GM04504 (cell line): Measurements from ENCODE around the gene TMEM255A.

Experiments used
- DNase-seq: peaks from one replicate; pipeline ENCODE4 v3.0.0-alpha.2; 2012; ENCODE audit warnings: low read depth

The TMEM255A gene

DNA sequence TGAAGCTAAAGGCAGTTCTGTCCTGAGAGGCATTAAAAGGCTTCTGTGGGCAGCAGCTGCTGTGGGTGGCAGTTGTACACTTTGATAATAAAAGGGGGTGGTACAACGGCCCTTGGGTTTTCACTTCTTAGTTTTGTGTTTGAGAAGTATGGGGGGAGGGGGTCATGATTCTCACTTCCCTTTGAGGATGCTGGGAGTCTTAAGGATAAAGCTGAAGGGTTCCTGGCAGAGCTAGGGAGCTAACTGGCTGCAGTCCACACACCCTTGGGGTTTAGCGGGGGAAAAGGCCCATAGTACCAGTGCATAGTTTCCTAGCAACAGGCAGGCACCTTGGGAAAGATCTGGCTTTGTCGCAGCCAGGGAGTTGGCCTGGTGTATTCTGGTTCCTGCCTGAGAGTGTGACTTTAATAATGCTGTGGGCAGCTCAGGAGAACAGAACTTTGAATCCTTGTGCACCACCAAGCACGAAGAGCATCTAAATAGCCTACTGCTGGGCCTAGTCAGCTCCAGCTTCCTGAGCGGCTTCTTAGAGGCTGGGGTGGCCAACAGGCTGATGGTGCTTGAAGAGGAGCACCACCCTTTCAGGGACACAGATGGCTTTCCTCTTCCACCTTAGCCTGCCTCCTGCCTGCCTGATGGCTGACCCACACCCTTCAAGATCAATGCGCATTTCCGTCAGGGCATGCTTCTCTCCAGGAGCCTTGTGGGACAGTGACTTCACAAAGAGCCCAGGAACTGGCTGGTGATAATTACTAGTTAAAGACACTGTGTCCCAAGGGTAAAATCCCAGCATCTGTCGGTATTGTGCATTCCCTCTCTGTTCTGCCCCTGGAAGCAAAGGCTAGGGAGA lies 48.2 kb downstream of the TMEM255A start:
- DNase-seq: no peak

DNA sequence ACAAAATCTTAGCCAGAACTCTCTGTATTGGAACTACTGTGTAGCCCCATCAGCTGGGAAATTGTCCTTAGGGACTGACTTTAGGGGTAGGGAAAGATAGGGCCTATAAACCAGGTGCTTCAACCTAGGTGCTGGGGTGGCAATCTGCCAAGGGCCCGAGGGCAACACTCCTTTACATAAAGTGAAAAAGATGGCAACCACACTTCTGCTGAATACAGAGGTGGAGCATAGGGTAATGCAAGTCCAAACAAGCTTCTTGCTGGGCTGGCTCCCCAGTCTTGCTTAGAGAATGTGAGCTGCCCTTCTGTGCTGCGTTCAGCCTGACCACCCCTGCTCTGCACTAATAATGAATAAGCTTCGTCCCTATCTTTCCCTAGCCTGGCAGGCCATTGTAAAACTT lies 50.9 kb downstream of the TMEM255A start:
- DNase-seq: no peak

DNA sequence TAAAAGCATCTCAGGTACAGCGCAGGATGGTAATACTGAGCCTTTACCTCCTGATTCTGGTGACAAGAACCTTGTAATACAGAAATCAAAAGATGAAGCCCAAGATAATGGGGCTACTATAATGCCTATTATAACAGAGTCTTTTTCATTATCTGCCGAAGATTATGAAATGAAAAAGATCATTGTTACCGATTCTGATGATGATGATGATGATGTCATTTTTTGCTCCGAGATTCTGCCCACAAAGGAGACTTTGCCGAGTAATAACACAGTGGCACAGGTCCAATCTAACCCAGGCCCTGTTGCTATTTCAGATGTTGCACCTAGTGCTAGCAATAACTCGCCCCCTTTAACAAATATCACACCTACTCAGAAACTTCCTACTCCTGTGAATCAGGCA lies 57.5 kb downstream of the TMEM255A start:
- DNase-seq: no peak

DNA sequence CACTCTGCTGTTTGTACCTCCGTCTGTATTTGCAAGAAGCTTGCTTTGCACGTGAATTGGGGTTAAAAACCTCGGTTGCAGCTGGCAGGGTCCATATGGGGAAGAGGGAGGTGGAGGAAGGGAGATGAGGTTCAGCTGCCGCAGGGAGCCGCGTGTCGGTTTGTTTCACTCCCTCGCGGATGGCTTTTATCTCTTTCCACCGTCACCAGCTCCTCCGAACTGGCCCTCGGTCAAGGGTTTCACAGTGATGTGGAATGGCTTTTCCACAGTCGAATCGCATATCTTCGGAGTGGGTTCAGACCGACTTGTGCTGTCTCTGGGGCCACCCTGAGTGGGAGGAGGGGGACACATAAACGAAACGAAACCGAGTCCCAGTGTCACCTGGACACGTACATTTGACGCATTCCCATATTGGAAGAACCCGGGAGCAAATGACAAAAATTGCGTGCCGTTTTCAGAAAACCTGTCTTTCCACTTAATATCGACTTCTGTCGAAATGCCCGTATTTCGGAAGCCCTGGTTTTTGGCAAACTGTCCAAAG lies 59.7 kb downstream of the TMEM255A start:
- DNase-seq: no peak

DNA sequence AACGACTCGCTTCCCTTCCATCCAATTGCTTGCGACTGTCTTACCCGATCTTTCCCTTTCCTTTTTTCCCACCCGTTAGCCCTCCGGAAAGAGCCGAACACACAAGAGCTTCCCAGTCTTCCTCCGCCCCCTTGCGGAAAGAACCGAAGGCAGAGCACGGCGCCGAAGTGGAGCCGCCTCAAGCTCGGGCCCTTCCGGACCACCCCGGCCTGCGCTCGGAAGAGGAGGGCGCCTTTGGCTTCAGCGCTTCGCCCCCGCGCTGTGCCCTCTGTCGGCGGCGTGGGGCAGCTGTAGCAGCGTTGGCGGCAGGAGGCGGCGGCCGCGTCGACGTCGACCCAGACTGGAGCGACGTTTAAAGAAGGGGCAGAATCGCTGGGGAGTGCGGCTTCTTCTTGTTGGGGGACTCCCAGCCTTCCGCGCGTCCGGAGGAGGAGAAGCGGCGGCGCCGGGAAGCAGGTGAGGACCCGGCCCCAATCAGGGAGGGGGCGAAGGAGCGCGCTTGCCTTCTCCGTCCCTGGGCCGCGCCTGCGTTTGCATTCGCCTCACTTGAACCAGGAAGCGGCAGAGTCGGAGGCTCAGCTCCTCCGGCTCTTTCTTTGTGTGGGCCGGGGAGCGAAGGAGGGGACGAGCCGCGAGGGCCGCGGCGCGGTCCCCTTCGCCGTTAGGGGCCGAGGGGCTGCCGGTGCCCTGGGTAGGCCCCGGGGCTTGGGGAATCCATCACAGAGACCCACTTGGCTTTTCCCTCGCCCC lies 60.6 kb downstream of the TMEM255A start, which contains the start of gene ZBTB33:
Gene ZBTB33, plus strand, starts transcription at position 291 of the 750 bp plus-strand sequence. CDS start 2,604 bp downstream, outside the sequence.
- peak; percentile 83 for DNase-seq

DNA sequence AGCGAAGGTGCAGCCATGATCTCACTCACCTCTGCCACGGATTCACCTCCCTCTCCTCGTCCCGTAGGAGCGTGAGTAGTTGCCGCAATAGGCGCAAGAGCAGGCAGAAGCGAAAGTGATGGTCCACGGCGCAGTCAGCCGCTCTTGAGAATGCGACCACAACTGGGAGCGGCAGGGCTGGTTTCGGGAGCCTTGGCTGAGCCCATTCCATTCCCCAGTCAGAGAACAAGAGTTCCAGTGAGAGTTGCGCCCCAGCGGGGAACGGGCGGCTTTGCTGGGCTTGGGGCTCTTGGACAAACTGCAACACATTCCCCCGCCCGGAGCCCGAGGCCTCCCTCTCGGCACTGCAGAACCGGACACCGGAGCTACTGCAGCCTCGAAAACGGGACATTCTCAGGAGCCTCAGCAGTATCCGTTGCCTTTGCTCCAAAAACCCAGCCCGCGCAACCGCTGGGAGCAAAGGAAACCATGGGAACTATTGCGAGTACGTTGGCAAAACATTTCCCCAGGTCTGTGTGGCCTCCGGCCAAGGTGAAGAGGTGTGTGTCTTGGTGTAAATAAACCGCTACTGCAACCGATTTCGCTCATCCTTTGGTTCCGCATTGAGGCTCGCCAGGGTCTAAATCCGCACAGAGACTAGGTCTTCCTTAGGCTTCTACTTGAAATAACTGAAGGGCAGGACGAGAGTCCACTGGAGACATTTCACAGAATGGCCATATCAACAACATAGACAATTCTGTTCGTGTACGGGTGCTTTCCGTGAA lies 66.3 kb downstream of the TMEM255A start:
- DNase-seq: peak; percentile 53

DNA sequence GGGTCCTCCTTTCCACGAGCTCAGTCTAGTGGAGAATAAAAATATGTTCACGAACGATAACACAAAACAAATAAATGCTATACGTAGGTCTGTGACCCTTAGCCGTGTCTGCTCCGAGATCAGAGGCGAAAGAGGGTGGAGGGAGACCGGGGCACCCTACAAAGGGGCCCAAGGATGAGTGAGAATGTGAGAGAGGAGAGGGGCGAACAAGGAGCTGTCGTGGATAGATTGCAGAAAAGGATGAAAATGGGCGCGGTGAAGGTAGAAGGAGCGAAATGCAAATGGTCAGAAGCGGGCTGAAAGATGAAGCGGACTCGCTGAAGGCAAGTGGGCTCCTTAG lies 66.9 kb downstream of the TMEM255A start:
- DNase-seq: no peak

DNA sequence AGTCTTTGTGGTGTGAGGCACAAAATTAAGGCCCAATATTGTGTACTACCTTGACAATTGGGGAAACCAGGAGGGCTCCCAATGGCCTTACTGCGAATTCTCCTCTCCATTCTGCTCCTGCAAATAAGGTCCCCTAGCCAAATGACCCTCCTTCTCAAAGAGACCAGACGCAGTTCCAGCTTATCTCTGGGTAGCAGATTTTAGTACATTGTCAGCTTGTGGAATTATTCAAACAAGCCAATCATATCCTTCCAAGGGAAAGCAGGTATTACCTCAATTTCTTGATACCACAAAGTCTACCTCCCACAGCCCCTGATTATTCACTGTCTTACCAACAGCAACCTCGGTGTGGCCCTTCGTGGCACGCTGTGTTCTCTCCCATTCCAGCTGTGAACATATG lies 68.4 kb downstream of the TMEM255A start:
- DNase-seq: no peak

DNA sequence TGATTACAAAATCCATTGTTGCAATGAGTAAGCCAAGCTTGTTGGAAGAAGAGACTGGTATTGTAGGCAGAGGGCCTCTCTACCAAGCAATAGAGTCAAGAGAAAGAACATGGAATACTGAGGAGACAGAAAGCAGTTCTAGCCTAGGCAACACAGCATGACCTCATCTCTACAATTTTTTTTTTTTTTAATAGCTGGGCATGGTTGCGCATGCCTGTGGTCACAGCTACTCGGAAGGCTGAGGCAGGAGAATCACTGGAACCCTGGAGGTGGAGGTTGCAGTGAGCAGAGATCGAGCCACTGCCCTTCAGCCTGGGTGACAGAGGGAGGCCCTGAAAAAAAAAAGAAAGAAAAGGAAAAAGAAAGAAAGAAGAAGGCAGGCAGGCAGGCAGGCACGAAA lies 72.3 kb downstream of the TMEM255A start:
- DNase-seq: no peak

DNA sequence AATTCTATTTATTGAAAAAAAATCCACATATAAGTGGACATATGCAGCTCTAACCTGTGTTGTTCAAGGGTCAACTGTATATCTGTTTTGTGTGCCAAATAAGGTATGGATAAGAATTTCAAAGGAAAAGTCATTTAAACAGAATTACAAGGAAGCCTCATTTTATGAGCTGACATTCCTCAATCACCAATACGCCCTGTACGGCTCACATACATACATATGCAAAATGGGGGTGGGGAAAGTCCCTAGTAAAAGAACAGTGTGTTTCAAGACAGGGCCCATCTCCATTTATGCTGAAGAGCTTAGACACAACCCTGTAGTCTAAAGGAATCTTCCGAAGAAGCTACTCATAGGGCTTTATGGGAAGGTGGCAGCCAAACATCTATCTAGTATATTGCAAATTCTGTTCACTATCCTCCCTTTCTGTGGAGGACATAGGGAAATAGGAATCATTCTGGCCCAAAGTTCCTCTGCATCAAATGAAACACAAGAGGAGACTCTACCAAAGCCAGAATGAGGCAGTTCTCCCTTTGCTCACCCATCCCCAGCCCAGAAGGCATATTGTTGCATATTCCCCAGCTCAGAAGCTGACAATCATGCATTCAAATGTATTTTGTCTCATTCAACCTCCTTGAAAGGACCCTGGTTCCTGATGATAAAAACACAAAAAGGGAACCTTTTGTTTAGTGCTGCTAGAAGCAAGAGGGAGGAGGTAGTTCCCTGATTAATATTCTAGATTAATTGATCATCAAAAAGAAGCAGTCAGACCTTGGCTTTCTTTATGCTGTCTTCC lies 74.4 kb downstream of the TMEM255A start:
- DNase-seq: no peak

DNA sequence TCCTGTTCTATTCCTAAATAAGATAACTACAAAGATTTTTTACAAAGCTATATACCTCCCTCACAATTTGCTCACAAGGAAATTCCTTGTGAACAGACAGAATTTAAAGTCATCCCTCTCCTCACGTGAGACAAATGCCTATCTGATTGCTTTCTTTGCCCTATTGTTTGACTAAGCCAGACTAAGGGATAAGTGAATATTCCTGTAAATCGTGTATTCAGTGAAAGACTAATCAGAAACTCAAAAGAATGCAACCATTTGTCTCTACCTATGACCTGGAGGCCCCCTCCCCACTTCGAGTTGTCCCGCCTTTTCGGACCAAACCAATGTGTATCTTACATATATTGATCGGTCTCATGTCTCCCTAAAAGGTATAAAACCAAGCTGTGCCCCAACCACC lies 76.0 kb downstream of the TMEM255A start:
- DNase-seq: no peak

DNA sequence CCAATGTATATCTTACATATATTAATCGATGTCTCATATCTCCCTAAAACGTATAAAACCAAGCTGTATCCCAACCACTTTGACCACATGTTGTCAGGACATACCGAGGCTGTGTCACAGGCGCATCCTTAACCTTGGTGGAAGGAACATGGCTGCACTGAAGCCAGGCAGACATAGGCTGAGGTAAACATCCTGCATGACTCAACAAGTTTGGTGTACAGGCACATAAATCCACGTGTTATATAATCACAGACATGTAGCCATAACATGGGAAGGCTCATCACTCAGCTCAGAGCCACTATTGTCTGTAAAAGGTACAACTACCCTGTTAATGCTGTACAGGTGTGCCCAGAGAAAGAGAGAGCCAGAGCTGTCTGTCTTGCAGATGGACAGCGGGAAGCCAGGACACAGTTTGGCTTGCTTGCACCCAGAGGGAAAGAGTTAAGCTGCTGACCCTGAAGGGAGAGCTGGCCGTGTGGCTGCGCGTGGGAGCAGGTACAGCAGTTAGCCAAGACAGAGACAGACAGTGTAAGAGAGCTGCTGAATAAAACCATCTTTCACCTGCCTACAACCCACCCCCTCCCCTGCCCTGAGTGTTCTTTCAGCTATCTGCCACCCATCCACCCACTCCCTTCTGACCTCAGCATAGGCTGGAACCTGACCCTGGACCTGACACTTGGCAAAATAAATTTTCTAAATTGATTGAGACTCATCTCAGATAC lies 82.9 kb downstream of the TMEM255A start:
- no peak for DNase-seq

DNA sequence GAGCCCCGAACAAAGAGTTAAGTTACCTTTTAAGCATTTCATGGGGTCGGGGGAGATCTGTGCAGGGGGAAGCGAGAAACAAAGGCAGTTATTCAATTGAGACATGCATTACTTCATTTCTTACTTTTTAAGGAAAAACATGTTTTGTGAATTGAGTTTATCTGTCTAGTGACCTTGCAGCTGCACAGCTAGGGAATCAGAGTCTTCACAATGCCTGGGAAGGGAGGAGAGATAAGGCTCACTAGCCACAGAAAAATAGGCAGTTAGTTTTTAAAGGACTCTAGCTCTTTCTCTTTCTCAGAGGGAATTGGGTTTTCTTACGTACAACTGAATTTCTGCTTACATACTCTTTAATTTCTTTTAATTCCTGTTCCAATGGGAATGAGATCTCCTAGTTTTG lies 86.9 kb downstream of the TMEM255A start:
- DNase-seq: no peak

DNA sequence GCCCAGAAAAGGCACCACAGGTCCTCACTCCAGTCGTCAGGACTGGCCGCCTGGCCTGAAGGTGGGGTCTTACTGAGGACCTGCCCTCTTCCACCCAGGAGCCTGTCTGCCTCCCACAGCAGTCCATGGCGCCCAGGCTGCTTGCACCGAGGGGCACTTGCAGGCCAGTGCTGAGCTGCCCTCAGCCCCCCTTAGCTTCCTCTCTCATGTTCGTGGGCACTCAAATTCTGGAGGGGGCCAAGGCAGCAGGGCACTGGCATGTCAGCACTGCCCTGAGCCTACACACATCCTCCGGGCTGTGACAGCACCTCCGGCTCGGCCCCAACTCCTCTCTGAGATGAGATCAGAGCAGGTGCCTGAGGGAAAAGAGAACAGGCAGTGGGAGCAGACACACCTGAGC lies 87.9 kb downstream of the TMEM255A start:
- DNase-seq: no peak

DNA sequence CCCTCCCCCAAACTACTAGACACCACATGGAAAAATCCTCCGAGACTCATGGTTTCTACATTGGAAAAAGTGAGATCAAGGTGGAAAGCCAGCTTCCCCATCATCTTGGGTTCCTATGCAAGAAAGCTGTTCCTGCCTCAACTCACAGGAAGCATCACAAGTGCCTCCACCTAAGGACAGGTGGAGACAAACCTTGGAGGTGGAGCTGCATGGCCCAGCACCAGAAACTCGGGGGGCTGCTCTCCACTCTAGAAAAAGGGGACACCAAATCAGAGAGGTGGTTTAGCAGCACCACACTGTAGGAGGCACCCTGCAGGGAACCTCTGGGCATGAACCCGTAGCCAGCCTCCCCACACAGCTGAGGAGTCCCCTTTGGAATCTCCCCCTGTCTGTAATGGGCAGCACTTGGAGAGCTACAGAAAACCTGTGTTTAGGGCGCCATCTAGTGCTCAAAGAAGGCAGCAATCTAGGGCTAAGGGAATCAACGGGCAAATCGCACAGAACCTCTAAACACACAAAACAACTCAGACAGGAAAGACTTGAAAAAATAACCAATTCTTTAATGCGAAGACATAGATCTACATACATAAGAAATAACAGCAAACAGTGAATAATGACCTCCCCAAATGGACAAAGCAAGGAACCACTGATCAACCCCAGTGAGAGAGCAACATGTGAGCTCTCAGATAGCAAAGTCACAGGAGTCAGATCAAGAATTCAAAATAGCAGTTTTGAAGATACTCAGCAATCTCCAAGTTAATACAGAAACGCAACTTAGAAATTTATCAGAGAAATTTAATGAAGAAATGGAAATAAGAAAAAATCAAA lies 97.6 kb downstream of the TMEM255A start:
- DNase-seq: peak; percentile 18
